H1 (cell line): ENCODE data around the gene PLEKHA4. TPM values are rescaled to one million over a fixed set of nuclear protein-coding genes. Genes with fewer than 3 reads are reported as not detected.

ENCODE experiments used
- CTCF ChIA-PET: fragments of 300-600 bp; sonication (Branson Sonifier 250); formaldehyde crosslinking; loops from one replicate; lab custom pipeline; 2021; ENCODE audit not compliant: partially characterized antibody; lab: Charles Lee
- POLR2A ChIA-PET: fragments of 300-600 bp; sonication (Branson Sonifier 250); formaldehyde crosslinking; loops from one replicate; lab custom pipeline; 2021; ENCODE audit warnings: inconsistent platforms; ENCODE audit not compliant: partially characterized antibody; lab: Charles Lee
- DNase-seq, 2 experiments: peaks; one replicate each; pipeline versions ENCODE4 v3.0.0 to v3.0.0-alpha.2; 2010 to 2022; ENCODE audit warnings: low spot score in 2 of 2, low read depth in 1 of 2, mixed read lengths in 1 of 2
- FAIRE-seq: peaks from 2 replicates; lab custom pipeline; 2011; peaks lifted over from hg19 to GRCh38; lab: Jason Lieb, UNC
- H2AFZ ChIP-seq: 2 replicates; pipeline ENCODE4 v1.8.1; 2012; ENCODE audit warnings: low read length, inconsistent platforms
- H2AK5ac ChIP-seq: 2 replicates; pipeline ENCODE4 v1.6.1; 2013; ENCODE audit warnings: low read depth, low read length
- H2BK120ac ChIP-seq: replicated peaks from 2 replicates; pipeline ENCODE3; 2013; ENCODE audit warnings: low read depth, low read length, inconsistent platforms
- H2BK12ac ChIP-seq: 2 replicates; pipeline ENCODE4 v1.6.1; 2013; ENCODE audit warnings: low read depth, low read length
- H2BK15ac ChIP-seq: 2 replicates; pipeline ENCODE4 v1.6.1; 2013; ENCODE audit warnings: low read length
- H2BK20ac ChIP-seq: 2 replicates; pipeline ENCODE4 v1.6.1; 2013; ENCODE audit warnings: low read length
- H2BK5ac ChIP-seq: 2 replicates; pipeline ENCODE4 v1.6.1; 2013; ENCODE audit warnings: low read depth, low read length
- H3K14ac ChIP-seq: 2 replicates; pipeline ENCODE4 v1.6.1; 2013; ENCODE audit warnings: inconsistent platforms; ENCODE audit not compliant: insufficient read length
- H3K18ac ChIP-seq: 2 replicates; pipeline ENCODE4 v1.6.1; 2013; ENCODE audit warnings: low read length; ENCODE audit errors: extremely low read depth
- H3K23ac ChIP-seq: 2 replicates; pipeline ENCODE4 v1.6.1; 2013; ENCODE audit warnings: inconsistent platforms; ENCODE audit not compliant: insufficient read length
- H3K23me2 ChIP-seq: 2 replicates; pipeline ENCODE4 v1.6.1; 2013; ENCODE audit warnings: low read depth, low read length
- H3K27ac ChIP-seq: 2 replicates; pipeline ENCODE4 v1.6.1; 2011; ENCODE audit warnings: low read depth, low read length, inconsistent platforms
- H3K27me3 ChIP-seq, 4 experiments: replicated peaks in 1 of 4; 1 replicate in 1 of 4; 2 replicates in 3 of 4; pipeline versions ENCODE4 v1.6.1 to v1.8.1; 2011 to 2013; ENCODE audit warnings: low read length in 3 of 4, mild to moderate bottlenecking in 3 of 4, inconsistent platforms in 2 of 4, mixed read lengths in 2 of 4, moderate library complexity in 1 of 4; ENCODE audit not compliant: control insufficient read depth in 3 of 4, insufficient read depth in 3 of 4; ENCODE audit errors: extremely low read depth in 1 of 4
- H3K36me3 ChIP-seq, 4 experiments: 2 replicates each; pipeline versions ENCODE4 v1.6.1 to v1.8.1; 2011 to 2013; ENCODE audit warnings: mild to moderate bottlenecking in 4 of 4, low read length in 3 of 4, moderate library complexity in 2 of 4, control low read depth in 1 of 4, inconsistent platforms in 1 of 4; ENCODE audit not compliant: insufficient read depth in 4 of 4, control insufficient read depth in 2 of 4
- H3K4ac ChIP-seq: replicated peaks from 2 replicates; pipeline ENCODE3; 2013; ENCODE audit warnings: low read length, low read depth, mixed read lengths, inconsistent platforms; ENCODE audit not compliant: insufficient read length
- H3K4me1 ChIP-seq, 4 experiments: replicated peaks in 1 of 4; 1 replicate in 1 of 4; 2 replicates in 3 of 4; pipeline versions ENCODE4 v1.6.1 to v1.8.1; 2011 to 2013; ENCODE audit warnings: low read length in 3 of 4, inconsistent platforms in 2 of 4, mixed read lengths in 1 of 4; ENCODE audit not compliant: insufficient read depth in 4 of 4, control insufficient read depth in 3 of 4
- H3K4me2 ChIP-seq, 2 experiments: 2 replicates each; pipeline versions ENCODE4 v1.6.1 to v1.8.1; 2011 to 2013; ENCODE audit warnings: low read depth in 2 of 2, low read length in 2 of 2, control low read depth in 1 of 2, inconsistent platforms in 1 of 2, mild to moderate bottlenecking in 1 of 2; ENCODE audit not compliant: insufficient read depth in 1 of 2
- H3K4me3 ChIP-seq, 4 experiments: fragments of 200-600, 300-600 bp in 1 of 4; sonication (generic), shearing (Covaris generic), sonication (Bioruptor Twin) in 1 of 4; 2 replicates each; pipeline versions ENCODE4 v1.5.1 to v1.8.1; 2011 to 2016; ENCODE audit warnings: low read length in 4 of 4, low read depth in 3 of 4, control low read depth in 2 of 4, inconsistent platforms in 2 of 4, mild to moderate bottlenecking in 2 of 4, mixed read lengths in 1 of 4, moderate library complexity in 1 of 4; ENCODE audit not compliant: insufficient read depth in 2 of 4; ENCODE audit errors: extremely low read depth in 1 of 4
- H3K56ac ChIP-seq: replicated peaks from 2 replicates; pipeline ENCODE3; 2013; ENCODE audit warnings: low read depth, mild to moderate bottlenecking, mixed read lengths, low read length, inconsistent platforms; ENCODE audit not compliant: insufficient read length
- H3K79me1 ChIP-seq: 2 replicates; pipeline ENCODE4 v1.6.1; 2013; ENCODE audit warnings: low read depth, low read length, control low read depth
- H3K79me2 ChIP-seq, 2 experiments: 2 replicates each; pipeline versions ENCODE4 v1.6.1 to v1.8.1; 2012 to 2013; ENCODE audit warnings: low read length in 2 of 2, mild to moderate bottlenecking in 2 of 2, inconsistent platforms in 1 of 2; ENCODE audit not compliant: insufficient read depth in 2 of 2, control insufficient read depth in 1 of 2
- H3K9ac ChIP-seq, 4 experiments: replicated peaks in 1 of 4; 1 replicate in 1 of 4; 2 replicates in 3 of 4; pipeline versions ENCODE4 v1.6.1 to v1.8.1; 2011 to 2013; ENCODE audit warnings: low read depth in 3 of 4, low read length in 3 of 4, control low read depth in 2 of 4, mild to moderate bottlenecking in 2 of 4, moderate library complexity in 2 of 4, inconsistent platforms in 1 of 4; ENCODE audit errors: extremely low read depth in 1 of 4
- H3K9me3 ChIP-seq, 2 experiments: 2 replicates each; pipeline versions ENCODE4 v1.6.1 to v1.8.1; 2012 to 2013; ENCODE audit warnings: mild to moderate bottlenecking in 2 of 2, moderate library complexity in 2 of 2, control low read depth in 1 of 2, inconsistent platforms in 1 of 2, low read depth in 1 of 2, low read length in 1 of 2, mixed read lengths in 1 of 2; ENCODE audit not compliant: insufficient read depth in 2 of 2
- H4K20me1 ChIP-seq, 2 experiments: replicated peaks in 1 of 2; 2 replicates each; pipeline versions ENCODE3 to v1.8.1; 2011 to 2013; ENCODE audit warnings: inconsistent platforms in 2 of 2, low read length in 2 of 2, mild to moderate bottlenecking in 1 of 2; ENCODE audit not compliant: insufficient read depth in 2 of 2, control insufficient read depth in 1 of 2
- H4K5ac ChIP-seq: 2 replicates; pipeline ENCODE4 v1.6.1; 2013; ENCODE audit warnings: low read length, low read depth, mixed read lengths, inconsistent platforms; ENCODE audit not compliant: insufficient read length
- H4K8ac ChIP-seq: 2 replicates; pipeline ENCODE4 v1.8.0; 2013; ENCODE audit warnings: mild to moderate bottlenecking, moderate library complexity, low read length, inconsistent platforms; ENCODE audit not compliant: insufficient read depth; ENCODE audit errors: extremely low read depth
- H4K91ac ChIP-seq: replicated peaks from 2 replicates; pipeline ENCODE3; 2013; ENCODE audit warnings: low read length, mixed read lengths, inconsistent platforms; ENCODE audit not compliant: insufficient read length
- GABPA ChIP-seq: IDR thresholded peaks from 2 replicates; pipeline ENCODE4 v1.6.1; 2011; ENCODE audit warnings: mild to moderate bottlenecking, low read length, moderate library complexity, borderline replicate concordance; ENCODE audit not compliant: insufficient read depth
- HDAC2 ChIP-seq, 2 experiments: fragments of 300-600 bp in 1 of 2; sonication (generic) in 1 of 2; IDR thresholded peaks; 2 replicates each; pipeline ENCODE4 v1.6.1; 2011 to 2012; ENCODE audit warnings: low read depth in 2 of 2, low read length in 2 of 2, mild to moderate bottlenecking in 2 of 2, moderate library complexity in 2 of 2, borderline replicate concordance in 1 of 2, inconsistent platforms in 1 of 2
- KDM4A ChIP-seq: IDR thresholded peaks from one replicate; pipeline ENCODE4 v1.7.1; 2012; ENCODE audit warnings: low read depth, mild to moderate bottlenecking, moderate library complexity, low read length, inconsistent platforms; ENCODE audit not compliant: severe bottlenecking
- RAD21 ChIP-seq, 2 experiments: IDR thresholded peaks in 1 of 2; conservative IDR thresholded peaks in 1 of 2; 2 replicates each; pipeline ENCODE4 v1.6.1; 2011; ENCODE audit warnings: low read depth in 2 of 2, low read length in 2 of 2, improper control_type of control experiment in 1 of 2, inconsistent platforms in 1 of 2, mild to moderate bottlenecking in 1 of 2, moderate library complexity in 1 of 2
- SIX5 ChIP-seq: IDR thresholded peaks from 2 replicates; pipeline ENCODE4 v1.6.1; 2011; ENCODE audit warnings: mild to moderate bottlenecking, low read depth, low read length
- SRF ChIP-seq: IDR thresholded peaks from 2 replicates; pipeline ENCODE4 v1.6.1; 2011; ENCODE audit warnings: mild to moderate bottlenecking, low read depth, low read length, moderate library complexity
- TBP ChIP-seq: IDR thresholded peaks from 2 replicates; pipeline ENCODE4 v1.6.1; 2011; ENCODE audit warnings: low read depth, low read length, improper control_type of control experiment
- TCF12 ChIP-seq: IDR thresholded peaks from 2 replicates; pipeline ENCODE4 v1.6.1; 2011; ENCODE audit warnings: low read depth, mild to moderate bottlenecking, low read length
- WGBS, 2 experiments: shearing (Covaris generic) in 1 of 2; methylation state at CpG; one replicate each; pipeline versions ENCODE4 v1.1.6 to v1.1.7; 2013 to 2015; ENCODE audit warnings: low lambda C conversion rate in 2 of 2, mixed read lengths in 2 of 2, inconsistent platforms in 1 of 2, low coverage in 1 of 2, missing lambda C conversion rate in 1 of 2; ENCODE audit not compliant: insufficient replicate concordance in 2 of 2, insufficient coverage in 1 of 2, insufficient read length in 1 of 2; ENCODE audit errors: extremely low coverage in 1 of 2, missing lambda C conversion rate in 1 of 2; 5-methylcytosine and 5-hydroxymethylcytosine counted together
- polyA plus RNA-seq, 7 experiments: library from polyadenylated mRNA; depleted of rRNA in 3 of 7; stranded (reverse) in 5 of 7; unstranded in 2 of 7; fragments of >200 nt in 5 of 7; fragments of 200-250 nt in 2 of 7; gene quantifications; 1 replicate in 5 of 7; 2 replicates in 1 of 7; 4 replicates in 1 of 7; pipeline versions ENCODE4 v1.2.1 to v1.2.3, GENCODE V29; 2011 to 2013; ENCODE audit warnings: missing spikeins in 2 of 7, mixed read lengths in 2 of 7
- total RNA-seq: library from RNA; stranded (reverse); fragmentation: NEBNext Ultra II Directional; extraction: Animal tissue kit (Norgen Biotek cat#: 25700); gene quantifications from 2 replicates; pipeline ENCODE4 v1.2.1, GENCODE V29; 2021

The PLEKHA4 gene
- total and polyA plus RNA-seq, 2 of the 8 experiments (the other 6 are each of a cell fraction or from before 2014, with no cell fraction given), result 8.2 to 18.0 TPM

DNA sequence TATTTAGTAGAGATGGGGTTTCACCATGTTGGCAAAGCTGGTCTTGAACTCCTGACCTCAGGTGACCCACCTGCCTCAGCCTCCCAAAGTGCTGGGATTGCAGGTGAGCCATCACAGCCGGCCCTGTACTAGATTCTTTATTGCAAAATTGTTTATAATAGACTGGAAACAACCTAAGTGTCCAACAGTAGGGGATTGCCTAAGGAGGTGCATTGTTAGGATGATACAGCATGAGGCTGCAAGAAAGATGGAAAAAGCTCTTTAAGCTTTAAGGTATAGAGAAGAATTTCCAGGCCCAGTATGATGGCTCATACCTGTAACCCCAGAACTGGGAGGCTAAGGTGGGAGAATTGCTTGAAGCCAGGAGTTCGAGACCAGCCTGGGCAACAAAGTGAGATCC lies 65.8 kb downstream of the PLEKHA4 start:
- no peak overlapping the region for H3K56ac ChIP-seq
- H3K14ac ChIP-seq, result no peak overlapping the region
- H4K20me1 ChIP-seq, result no peaks in the 10 kb centered on the region
- no peak overlapping the region for H3K18ac ChIP-seq
- TF ChIP-seq SRF (no peak), TBP (no peak), HDAC2 (IDR thresholded peaks at IDR 0.05; ENCODE audit: borderline replicate concordance in 1 of 2, low read depth in 2 of 2, low read length in 2 of 2) (no peak), GABPA (no peak), RAD21 (IDR thresholded peaks at IDR 0.05 in 1 of 2, conservative IDR thresholded peaks at IDR 0.05 in 1 of 2; ENCODE audit: low read depth in 2 of 2, low read length in 2 of 2) (no peak), TCF12 (no peak), SIX5 (no peak), KDM4A (no peak)
- no peaks in the 10 kb centered on the region; the same call in 1 of the 2 replicates for H3K23me2 ChIP-seq
- no peak overlapping the region for H3K4me2 ChIP-seq
- no peak overlapping the region for H2BK15ac ChIP-seq
- WGBS, 2 experiments, result 85% methylated on average over 2 of the region's 2 CpGs; no CpG with 5 or more reads in 1 of the 2 experiments
- H3K79me2 ChIP-seq, result no peaks in the 10 kb centered on the region
- H3K27me3 ChIP-seq, result no peaks in the 10 kb centered on the region
- CTCF ChIA-PET, result interaction anchor here (0.5 to 1.9 kb wide), 9 partner anchors 9 to 893 kb away, joined by 3 to 7 read pairs (median 4); no protein-coding TSS in a partner anchor
- H3K36me3 ChIP-seq, result no peaks in the 10 kb centered on the region
- no peak for FAIRE-seq
- no peak overlapping the region for H4K5ac ChIP-seq
- no peak overlapping the region for H2BK120ac ChIP-seq
- H3K4ac ChIP-seq, result no peak overlapping the region
- no peak overlapping the region for H3K23ac ChIP-seq
- no peak overlapping the region for H2BK20ac ChIP-seq
- no peak overlapping the region for H2BK5ac ChIP-seq
- no peaks in the 10 kb centered on the region for H3K79me1 ChIP-seq
- no peak overlapping the region for H4K8ac ChIP-seq
- no peaks in the 10 kb centered on the region for H3K9me3 ChIP-seq
- no peak overlapping the region for H3K9ac ChIP-seq
- H2AFZ ChIP-seq, result no peak overlapping the region
- H2BK12ac ChIP-seq, result no peak overlapping the region
- H3K4me1 ChIP-seq, result peaks cover 0 to 28% (median 20%) of the 10 kb centered on the region in 4 experiments; a peak in 6 of 7 replicates
- DNase-seq, result no peak
- POLR2A ChIA-PET, result interaction anchor here (1.0 to 1.7 kb wide), 5 partner anchors 13 to 73 kb away, joined by 3 to 4 read pairs (median 3); partner anchors contain the start of gene PPP1R15A
- H3K4me3 ChIP-seq, result no peak overlapping the region
- no peak overlapping the region for H2AK5ac ChIP-seq
- H3K27ac ChIP-seq, result no peak overlapping the region
- H4K91ac ChIP-seq, result no peak overlapping the region
